ENCODE results near the gene FKBP2. TPM values are rescaled to one million over a fixed set of nuclear protein-coding genes. Genes with fewer than 3 reads are reported as not detected.

The FKBP2 gene
- total RNA-seq, 1 donor from 2014 or later: 52.8 TPM

DNA sequence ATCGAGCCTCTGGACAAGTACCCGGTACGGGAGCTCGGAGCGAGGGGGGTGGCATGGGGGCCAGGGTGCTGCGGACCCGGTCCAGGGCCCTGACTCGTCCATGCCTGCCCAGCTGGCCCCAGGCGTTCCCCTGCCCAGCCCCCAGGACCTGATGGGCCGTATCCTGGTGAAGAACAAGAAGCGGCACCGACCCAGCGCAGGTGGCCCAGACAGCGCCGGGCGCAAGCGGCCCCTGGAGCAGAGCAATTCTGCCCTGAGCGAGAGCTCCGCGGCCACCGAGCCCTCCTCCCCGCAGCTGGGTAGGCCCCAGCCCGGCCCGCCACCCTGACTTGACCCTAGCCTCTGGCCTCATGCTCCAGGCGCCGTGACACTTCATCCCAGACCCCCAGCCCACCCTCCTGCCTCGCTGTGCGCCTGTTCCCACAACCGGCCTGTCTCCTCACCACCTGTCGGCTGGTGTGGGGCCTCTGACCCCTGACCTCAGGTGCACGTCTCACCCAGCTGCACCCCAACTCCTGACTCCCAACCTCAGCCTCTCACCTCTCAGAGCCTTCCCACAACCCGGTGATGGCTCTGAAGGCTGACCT lies 18.1 kb downstream of the FKBP2 start:
- H3K4me3 Mint-ChIP-seq: no peak overlapping the region
- peaks cover under 1% of the 10 kb centered on the region for H3K4me1 Mint-ChIP-seq (ENCODE audit: unreplicated experiment)
- H3K36me3 Mint-ChIP-seq: peaks cover 11% of the 10 kb centered on the region
- DNase-seq (ENCODE audit: extremely low spot score, unreplicated experiment): no peak
- no peaks in the 10 kb centered on the region for H3K27me3 Mint-ChIP-seq
- TF ChIP-seq, protein P1, sequence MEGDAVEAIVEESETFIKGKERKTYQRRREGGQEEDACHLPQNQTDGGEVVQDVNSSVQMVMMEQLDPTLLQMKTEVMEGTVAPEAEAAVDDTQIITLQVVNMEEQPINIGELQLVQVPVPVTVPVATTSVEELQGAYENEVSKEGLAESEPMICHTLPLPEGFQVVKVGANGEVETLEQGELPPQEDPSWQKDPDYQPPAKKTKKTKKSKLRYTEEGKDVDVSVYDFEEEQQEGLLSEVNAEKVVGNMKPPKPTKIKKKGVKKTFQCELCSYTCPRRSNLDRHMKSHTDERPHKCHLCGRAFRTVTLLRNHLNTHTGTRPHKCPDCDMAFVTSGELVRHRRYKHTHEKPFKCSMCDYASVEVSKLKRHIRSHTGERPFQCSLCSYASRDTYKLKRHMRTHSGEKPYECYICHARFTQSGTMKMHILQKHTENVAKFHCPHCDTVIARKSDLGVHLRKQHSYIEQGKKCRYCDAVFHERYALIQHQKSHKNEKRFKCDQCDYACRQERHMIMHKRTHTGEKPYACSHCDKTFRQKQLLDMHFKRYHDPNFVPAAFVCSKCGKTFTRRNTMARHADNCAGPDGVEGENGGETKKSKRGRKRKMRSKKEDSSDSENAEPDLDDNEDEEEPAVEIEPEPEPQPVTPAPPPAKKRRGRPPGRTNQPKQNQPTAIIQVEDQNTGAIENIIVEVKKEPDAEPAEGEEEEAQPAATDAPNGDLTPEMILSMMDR (conservative IDR thresholded peaks at IDR 0.05): no peak
- H3K27ac Mint-ChIP-seq: no peak overlapping the region
- no peaks in the 10 kb centered on the region for H3K9me3 Mint-ChIP-seq

DNA sequence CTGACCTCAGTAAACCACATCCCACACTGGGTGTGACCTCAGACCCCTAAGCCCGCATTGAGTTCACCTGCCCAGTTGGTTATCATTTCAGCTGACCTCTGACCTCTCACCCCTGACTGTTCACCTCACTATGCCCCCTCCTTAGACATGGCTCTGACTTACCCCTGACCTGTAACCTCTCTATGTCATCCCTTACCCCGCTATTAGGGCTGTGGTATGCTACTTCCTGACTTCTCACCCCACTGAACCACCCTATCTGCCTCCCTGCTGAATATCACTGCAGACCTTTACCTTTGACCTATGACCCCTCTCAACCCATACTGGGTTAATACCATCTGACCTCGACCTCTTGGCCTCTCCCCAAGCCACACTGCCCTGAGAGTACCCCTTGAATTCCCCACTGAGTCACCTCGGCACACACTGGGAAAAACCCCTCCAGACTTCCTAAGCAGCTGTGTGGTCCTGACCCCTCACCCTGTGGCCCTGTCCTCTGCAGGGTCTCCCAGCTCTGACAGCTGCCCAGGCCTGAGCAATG lies 18.7 kb downstream of the FKBP2 start:
- Mint-ChIP-seq H3K36me3 (peaks cover 11% of the 10 kb centered on the region), H3K9me3 (no peaks in the 10 kb centered on the region), H3K4me1 (ENCODE audit: unreplicated experiment) (no peaks in the 10 kb centered on the region), H3K4me3 (no peak overlapping the region), H3K27me3 (no peaks in the 10 kb centered on the region), H3K27ac (no peak overlapping the region)
- TF ChIP-seq, protein P1 (conservative IDR thresholded peaks at IDR 0.05): no peak
- DNase-seq (ENCODE audit: extremely low spot score, unreplicated experiment): no peak

DNA sequence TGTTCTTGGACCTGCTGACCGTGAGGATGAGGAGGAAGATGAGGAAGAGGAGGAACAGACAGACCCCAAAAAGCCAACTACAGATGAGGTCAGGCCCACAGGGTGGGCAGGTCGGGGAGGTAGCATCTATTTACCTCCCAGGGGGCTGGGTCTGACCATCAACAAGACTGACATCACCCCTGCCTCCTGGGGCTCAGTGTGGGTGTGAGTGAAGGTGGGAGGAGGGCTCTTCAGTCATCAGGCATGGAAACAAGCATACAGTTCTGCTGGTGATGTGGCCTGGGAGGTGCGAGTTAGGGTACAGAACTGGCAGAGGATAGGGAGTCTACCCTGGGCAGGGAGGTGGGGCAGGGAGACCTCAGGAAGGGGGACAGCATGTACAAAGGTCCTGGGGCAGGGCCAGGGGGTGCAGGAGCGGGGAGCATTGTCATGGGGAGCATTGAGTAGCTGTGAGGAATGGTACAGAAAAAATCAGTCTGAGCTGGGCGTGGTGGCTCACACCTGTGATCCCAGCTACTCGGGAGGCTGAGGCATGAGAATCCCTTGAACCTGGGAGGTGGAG lies 19.3 kb downstream of the FKBP2 start:
- Mint-ChIP-seq H3K4me1 (ENCODE audit: unreplicated experiment) (no peaks in the 10 kb centered on the region), H3K36me3 (peaks cover 11% of the 10 kb centered on the region), H3K4me3 (no peak overlapping the region), H3K27me3 (no peaks in the 10 kb centered on the region), H3K27ac (no peak overlapping the region), H3K9me3 (no peaks in the 10 kb centered on the region)
- no peak for DNase-seq (ENCODE audit: extremely low spot score, unreplicated experiment)
- TF ChIP-seq, protein P1 (conservative IDR thresholded peaks at IDR 0.05): no peak

DNA sequence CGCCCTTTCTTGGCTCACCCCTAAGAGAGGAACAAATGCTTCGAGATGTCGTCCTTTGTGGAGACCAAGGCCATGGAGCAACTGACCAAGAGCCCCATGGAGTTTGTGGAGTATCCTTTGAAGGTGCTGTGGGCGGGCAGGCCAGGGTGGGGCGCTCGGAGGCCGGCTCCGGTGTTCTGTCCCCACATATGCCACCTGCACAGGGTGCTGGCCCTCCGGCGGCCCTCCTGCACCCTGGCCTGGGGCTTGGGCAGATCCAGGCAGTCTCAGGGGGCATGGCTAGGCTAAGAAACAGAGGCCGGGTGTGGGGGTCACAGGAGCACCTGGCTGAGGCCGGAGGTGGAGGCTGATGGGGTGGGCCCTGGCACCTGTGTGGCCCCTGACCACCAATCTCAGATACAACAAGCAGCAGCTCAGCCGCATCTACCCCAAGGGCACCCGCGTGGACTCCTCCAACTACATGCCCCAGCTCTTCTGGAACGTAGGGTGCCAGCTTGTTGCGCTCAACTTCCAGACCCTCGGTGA lies 20.7 kb downstream of the FKBP2 start:
- Mint-ChIP-seq H3K36me3 (peaks cover 11% of the 10 kb centered on the region), H3K4me3 (no peak overlapping the region), H3K9me3 (no peaks in the 10 kb centered on the region), H3K4me1 (ENCODE audit: unreplicated experiment) (no peaks in the 10 kb centered on the region), H3K27me3 (no peaks in the 10 kb centered on the region), H3K27ac (no peak overlapping the region)
- no peak for DNase-seq (ENCODE audit: extremely low spot score, unreplicated experiment)
- TF ChIP-seq, protein P1 (conservative IDR thresholded peaks at IDR 0.05): no peak

DNA sequence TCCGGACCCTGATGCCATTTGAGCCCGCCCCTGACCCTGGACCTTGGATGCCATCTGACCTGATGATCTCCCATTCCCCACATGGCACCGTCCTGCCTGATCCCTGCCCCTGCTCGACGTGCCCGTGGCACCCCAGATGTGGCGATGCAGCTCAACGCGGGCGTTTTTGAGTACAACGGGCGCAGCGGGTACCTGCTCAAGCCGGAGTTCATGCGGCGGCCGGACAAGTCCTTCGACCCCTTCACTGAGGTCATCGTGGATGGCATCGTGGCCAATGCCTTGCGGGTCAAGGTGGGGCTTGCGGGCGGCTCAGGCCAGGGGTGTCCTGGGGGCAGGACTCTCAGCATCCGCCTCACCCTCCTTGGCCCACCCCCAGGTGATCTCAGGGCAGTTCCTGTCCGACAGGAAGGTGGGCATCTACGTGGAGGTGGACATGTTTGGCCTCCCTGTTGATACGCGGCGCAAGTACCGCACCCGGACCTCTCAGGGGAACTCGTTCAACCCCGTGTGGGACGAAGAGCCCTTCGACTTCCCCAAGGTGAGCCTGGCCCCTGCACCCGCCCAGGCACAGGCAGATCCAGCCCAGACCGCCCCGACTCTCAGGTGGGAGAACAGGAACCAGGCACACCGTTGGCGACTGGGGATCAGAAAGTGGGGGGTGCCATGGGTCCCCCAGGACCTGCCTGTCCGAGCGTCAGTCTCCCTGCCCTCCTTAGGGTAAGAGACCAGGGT lies 21.5 kb downstream of the FKBP2 start:
- Mint-ChIP-seq H3K9me3 (no peaks in the 10 kb centered on the region), H3K27ac (no peak overlapping the region), H3K4me1 (ENCODE audit: unreplicated experiment) (no peaks in the 10 kb centered on the region), H3K36me3 (peaks cover 11% of the 10 kb centered on the region), H3K27me3 (no peaks in the 10 kb centered on the region), H3K4me3 (no peak overlapping the region)
- TF ChIP-seq, protein P1 (conservative IDR thresholded peaks at IDR 0.05): no peak
- no peak for DNase-seq (ENCODE audit: extremely low spot score, unreplicated experiment)
